VCaP (cell line): ENCODE measurements around the gene GFRA1.

Experiments
- H3K27ac ChIP-seq: fragments of 450-650 bp; 2 replicates; pipeline ENCODE4 v1.5.1; 2017
- TF ChIP-seq, protein P1 (sequence below): fragments of 450-650 bp; conservative IDR thresholded peaks from 2 replicates; pipeline ENCODE4 v1.5.1; 2017; ENCODE audit warnings: mild to moderate bottlenecking, moderate library complexity

Gene GFRA1

DNA sequence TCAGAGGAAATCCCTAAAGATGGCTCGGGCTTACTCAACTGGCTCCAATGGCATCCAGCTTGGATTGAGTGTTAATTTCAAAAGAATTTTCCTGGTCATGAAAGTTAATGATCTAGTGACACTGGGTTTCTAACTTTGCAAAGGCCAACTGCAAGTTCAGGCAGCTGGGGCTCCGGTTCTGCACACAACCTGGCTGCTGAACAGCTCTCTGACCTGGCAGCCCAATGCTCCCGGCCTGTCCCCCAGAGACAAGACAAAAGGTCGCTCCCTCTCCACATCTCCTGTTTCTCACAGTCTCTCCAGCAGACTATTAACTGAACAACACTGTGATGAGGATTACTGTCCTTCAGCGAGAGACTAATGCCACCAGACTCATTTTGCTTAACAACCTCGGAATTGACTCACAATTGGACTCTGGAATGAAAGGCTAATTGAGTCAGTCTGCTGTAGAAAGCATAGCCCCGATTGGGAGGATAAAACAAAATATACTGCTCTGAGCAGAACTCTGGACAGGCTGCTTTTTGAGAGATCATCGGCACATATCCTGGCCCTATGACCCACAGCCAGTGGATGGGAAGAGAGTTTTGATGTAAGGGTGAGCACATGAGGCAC is 174.5 kb downstream of the GFRA1 start:
- H3K27ac ChIP-seq = no peak overlapping the region
- TF ChIP-seq, protein P1, sequence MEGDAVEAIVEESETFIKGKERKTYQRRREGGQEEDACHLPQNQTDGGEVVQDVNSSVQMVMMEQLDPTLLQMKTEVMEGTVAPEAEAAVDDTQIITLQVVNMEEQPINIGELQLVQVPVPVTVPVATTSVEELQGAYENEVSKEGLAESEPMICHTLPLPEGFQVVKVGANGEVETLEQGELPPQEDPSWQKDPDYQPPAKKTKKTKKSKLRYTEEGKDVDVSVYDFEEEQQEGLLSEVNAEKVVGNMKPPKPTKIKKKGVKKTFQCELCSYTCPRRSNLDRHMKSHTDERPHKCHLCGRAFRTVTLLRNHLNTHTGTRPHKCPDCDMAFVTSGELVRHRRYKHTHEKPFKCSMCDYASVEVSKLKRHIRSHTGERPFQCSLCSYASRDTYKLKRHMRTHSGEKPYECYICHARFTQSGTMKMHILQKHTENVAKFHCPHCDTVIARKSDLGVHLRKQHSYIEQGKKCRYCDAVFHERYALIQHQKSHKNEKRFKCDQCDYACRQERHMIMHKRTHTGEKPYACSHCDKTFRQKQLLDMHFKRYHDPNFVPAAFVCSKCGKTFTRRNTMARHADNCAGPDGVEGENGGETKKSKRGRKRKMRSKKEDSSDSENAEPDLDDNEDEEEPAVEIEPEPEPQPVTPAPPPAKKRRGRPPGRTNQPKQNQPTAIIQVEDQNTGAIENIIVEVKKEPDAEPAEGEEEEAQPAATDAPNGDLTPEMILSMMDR = no peak

- TF ChIP-seq, protein P1 = no peak
- H3K27ac ChIP-seq = no peak overlapping the region
These were observed 175.7 kb downstream of the GFRA1 start for GRCh38 chr10:116097239-116097784.

DNA sequence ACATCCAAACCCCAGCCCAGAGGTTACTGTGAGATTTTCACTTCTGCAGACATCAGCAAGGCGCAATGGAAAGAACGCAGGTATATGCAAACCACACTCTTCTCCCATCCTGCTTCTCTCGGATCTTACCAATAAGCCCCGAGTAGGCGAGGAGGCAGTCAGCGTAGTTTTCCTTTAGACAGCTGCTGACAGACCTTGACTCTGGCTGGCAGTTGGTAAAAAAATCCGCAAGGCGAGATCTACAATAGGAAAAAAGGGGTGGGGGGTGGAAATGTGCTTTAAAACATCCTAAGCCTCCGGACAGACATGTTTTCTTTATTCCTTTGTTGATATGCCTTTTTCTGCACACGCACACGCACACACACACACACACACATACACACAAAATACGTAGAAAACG is 176.5 kb downstream of the GFRA1 start:
- TF ChIP-seq, protein P1 = no peak
- H3K27ac ChIP-seq = no peak overlapping the region

DNA sequence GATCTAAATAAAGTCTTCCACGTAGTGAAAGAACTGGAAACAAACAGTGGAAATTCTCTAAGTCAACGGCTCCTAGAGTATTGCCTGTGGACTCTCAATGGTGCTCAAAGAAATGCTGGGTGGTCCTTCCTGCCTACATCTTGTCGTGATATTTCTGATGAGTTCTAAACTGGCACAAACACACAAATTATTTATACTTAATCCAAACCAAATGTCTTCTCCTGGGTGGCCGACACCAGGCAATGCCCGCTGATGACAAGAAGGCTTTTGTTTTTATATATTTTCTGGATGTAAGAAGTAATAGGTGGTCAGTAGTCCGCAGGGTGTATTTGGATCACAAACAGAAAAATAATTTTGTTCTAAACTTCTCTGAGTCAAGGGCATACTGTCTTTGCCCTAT is 178.7 kb downstream of the GFRA1 start:
- no peak overlapping the region for H3K27ac ChIP-seq
- TF ChIP-seq, protein P1 = no peak

GRCh38 chr10:116093031-116093430 is 180.0 kb downstream of the GFRA1 start:
- TF ChIP-seq, protein P1 = no peak
- H3K27ac ChIP-seq = no peak overlapping the region

DNA sequence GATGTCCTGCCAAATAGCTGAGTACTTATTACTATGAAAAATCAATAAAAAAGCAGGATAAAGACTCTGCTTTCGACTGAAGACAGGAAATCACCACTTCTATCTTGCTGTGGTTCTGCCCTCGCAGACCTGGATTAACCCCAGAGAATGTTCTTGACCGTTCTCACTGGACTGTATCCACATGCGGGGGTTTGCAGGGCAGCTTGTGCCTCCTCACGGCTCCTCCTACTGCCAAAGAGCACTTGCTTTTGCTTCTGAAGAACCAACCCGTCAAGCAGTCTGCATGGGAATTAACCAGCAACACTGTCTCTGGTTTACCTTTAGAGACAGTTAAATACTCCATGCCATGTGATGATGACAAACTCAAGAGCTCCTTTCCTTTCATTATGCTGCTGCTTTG is 184.0 kb downstream of the GFRA1 start:
- H3K27ac ChIP-seq = no peak overlapping the region
- TF ChIP-seq, protein P1 = no peak

DNA sequence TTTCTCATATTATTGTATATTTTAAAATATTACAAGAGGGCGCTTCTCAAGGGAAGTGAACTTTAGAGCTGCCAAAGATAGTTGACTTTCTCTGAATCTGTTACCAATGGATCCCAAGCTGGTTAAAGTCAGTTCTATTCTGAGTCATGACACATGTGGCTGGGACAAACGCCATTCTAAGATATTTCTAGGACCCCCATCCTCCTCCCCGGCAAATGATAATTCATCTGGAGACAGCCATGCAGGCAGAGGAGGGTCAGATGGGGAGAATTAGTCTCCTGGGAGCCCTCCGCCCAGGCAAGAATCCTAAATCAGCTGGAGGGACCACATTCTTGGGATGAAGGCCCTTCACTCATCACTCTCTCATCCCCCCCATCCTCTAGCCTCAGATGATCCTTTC is 187.7 kb downstream of the GFRA1 start:
- TF ChIP-seq, protein P1 = no peak

More for the DNA sequence above, 187.7 kb downstream of the GFRA1 start:
- no peak overlapping the region for H3K27ac ChIP-seq
